Karpas-422 (cell line): ENCODE measurements around the gene CCDC158. TPM values are rescaled to one million over a fixed set of nuclear protein-coding genes. Genes with fewer than 3 reads are reported as not detected.

Source experiments
- DNase-seq: peaks from one replicate; pipeline ENCODE4 v3.0.0-alpha.2; 2015
- H2AFZ ChIP-seq: fragments of 200-600 bp; sonication (generic); 2 replicates; pipeline ENCODE4 v1.6.1; 2014; ENCODE audit warnings: antibody characterized with exemption, low read length, mixed read lengths
- H3K27ac ChIP-seq: fragments of 200-600 bp; sonication (generic); 2 replicates; pipeline ENCODE4 v1.5.1; 2014; ENCODE audit warnings: mild to moderate bottlenecking, low read length, moderate library complexity
- H3K27me3 ChIP-seq: fragments of 200-600 bp; sonication (generic); 2 replicates; pipeline ENCODE4 v1.6.1; 2014; ENCODE audit warnings: low read length, mixed read lengths
- H3K36me3 ChIP-seq: fragments of 200-600 bp; sonication (generic); 2 replicates; pipeline ENCODE4 v1.6.1; 2014; ENCODE audit warnings: low read length, mixed read lengths; ENCODE audit not compliant: insufficient read depth
- H3K4me1 ChIP-seq: fragments of 200-600 bp; sonication (generic); 2 replicates; pipeline ENCODE4 v1.6.1; 2014; ENCODE audit warnings: mild to moderate bottlenecking, low read length, mixed read lengths
- H3K4me2 ChIP-seq: fragments of 200-600 bp; sonication (generic); 2 replicates; pipeline ENCODE4 v1.6.1; 2014; ENCODE audit warnings: low read length, low read depth, mild to moderate bottlenecking; ENCODE audit not compliant: poor library complexity, severe bottlenecking
- H3K4me3 ChIP-seq: fragments of 200-600 bp; sonication (generic); 2 replicates; pipeline ENCODE4 v1.5.1; 2014; ENCODE audit warnings: mild to moderate bottlenecking, antibody characterized with exemption, low read length, mixed read lengths
- H3K79me2 ChIP-seq: fragments of 200-600 bp; sonication (generic); 2 replicates; pipeline ENCODE4 v1.6.1; 2014; ENCODE audit warnings: mild to moderate bottlenecking, low read length, mixed read lengths
- H3K9ac ChIP-seq: fragments of 200-600 bp; sonication (generic); 2 replicates; pipeline ENCODE4 v1.6.0; 2014; ENCODE audit warnings: low read length
- H3K9me2 ChIP-seq: fragments of 200-600 bp; sonication (generic), shearing (Covaris generic); replicated peaks from 2 replicates; pipeline ENCODE4 v1.6.0; 2014; ENCODE audit warnings: mild to moderate bottlenecking, low read length, moderate library complexity; ENCODE audit not compliant: insufficient read depth
- H3K9me3 ChIP-seq: fragments of 300-700, 200-600 bp; sonication (generic); 2 replicates; pipeline ENCODE4 v1.6.1; 2014; ENCODE audit warnings: low read length, mixed read lengths
- H4K20me1 ChIP-seq: fragments of 200-600 bp; sonication (generic); 2 replicates; pipeline ENCODE4 v1.6.1; 2014; ENCODE audit warnings: mild to moderate bottlenecking, antibody characterized with exemption, low read length, low read depth; ENCODE audit not compliant: insufficient read depth
- total RNA-seq: library from RNA; depleted of rRNA; stranded (reverse); fragments of >200 nt; shearing (Covaris generic); gene quantifications from 2 replicates; pipeline ENCODE4 v1.2.3, GENCODE V29; 2014; ENCODE audit warnings: low replicate concordance

CCDC158 gene
- total RNA-seq, 1 experiment from 2014 or later: not detected

GRCh38 chr4:76420188-76420761, 666 bp downstream of the CCDC158 start:
- Histone ChIP-seq H3K36me3 (no peaks in the 10 kb centered on the region), H2AFZ (no peak overlapping the region), H3K9me2 (no peaks in the 10 kb centered on the region), H3K9ac (no peak overlapping the region), H3K4me3 (no peak overlapping the region), H3K4me1 (no peaks in the 10 kb centered on the region), H3K79me2 (no peaks in the 10 kb centered on the region), H3K4me2 (no peak overlapping the region), H3K27ac (no peak overlapping the region), H3K9me3 (no peaks in the 10 kb centered on the region), H4K20me1 (no peaks in the 10 kb centered on the region), H3K27me3 (no peaks in the 10 kb centered on the region)
- no peak for DNase-seq

- H3K9me3 ChIP-seq: no peaks in the 10 kb centered on the region
- no peaks in the 10 kb centered on the region for H4K20me1 ChIP-seq
- H3K27me3 ChIP-seq: no peaks in the 10 kb centered on the region
- no peak overlapping the region for H3K4me3 ChIP-seq
- H2AFZ ChIP-seq: no peak overlapping the region
- H3K9ac ChIP-seq: no peak overlapping the region
- H3K4me2 ChIP-seq: no peak overlapping the region
- no peaks in the 10 kb centered on the region for H3K36me3 ChIP-seq
- H3K27ac ChIP-seq: no peak overlapping the region
- no peaks in the 10 kb centered on the region for H3K4me1 ChIP-seq
- no peak for DNase-seq
- no peaks in the 10 kb centered on the region for H3K9me2 ChIP-seq
- no peaks in the 10 kb centered on the region for H3K79me2 ChIP-seq
These were observed 10.3 kb downstream of the CCDC158 start for GRCh38 chr4:76410636-76411035.

GRCh38 chr4:76407440-76408119, 13.4 kb downstream of the CCDC158 start:
- Histone ChIP-seq H4K20me1 (no peaks in the 10 kb centered on the region), H3K79me2 (no peaks in the 10 kb centered on the region), H2AFZ (no peak overlapping the region), H3K4me3 (no peak overlapping the region), H3K9me2 (no peaks in the 10 kb centered on the region), H3K9ac (no peak overlapping the region), H3K36me3 (no peaks in the 10 kb centered on the region), H3K9me3 (no peaks in the 10 kb centered on the region), H3K27me3 (no peaks in the 10 kb centered on the region), H3K27ac (no peak overlapping the region), H3K4me1 (no peaks in the 10 kb centered on the region), H3K4me2 (no peak overlapping the region)
- DNase-seq: no peak

- no peaks in the 10 kb centered on the region for H3K9me3 ChIP-seq
These were observed 14.9 kb downstream of the CCDC158 start for GRCh38 chr4:76406081-76406480.

DNA sequence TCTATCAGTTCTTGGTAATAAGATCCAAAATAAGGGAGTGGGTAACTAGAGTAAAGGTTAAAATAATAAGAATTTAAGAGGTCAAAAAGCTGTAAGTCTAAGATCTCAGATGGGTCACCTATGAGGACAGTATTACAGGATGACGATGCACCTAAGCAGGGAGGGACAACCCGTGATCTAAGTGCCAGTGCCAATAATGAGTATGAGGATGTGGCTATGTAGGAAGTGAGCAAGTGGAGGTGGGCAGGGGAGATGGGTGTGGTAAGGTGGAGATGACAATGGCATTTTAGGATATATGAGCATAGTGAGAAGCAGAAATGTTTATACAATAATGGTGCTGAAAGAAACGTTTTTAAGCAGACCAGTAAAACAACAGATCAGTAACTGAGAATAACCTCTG, 19.3 kb downstream of the CCDC158 start:
- H3K4me2 ChIP-seq: no peak overlapping the region
- DNase-seq: no peak
- H3K4me3 ChIP-seq: no peak overlapping the region
- H3K36me3 ChIP-seq: no peaks in the 10 kb centered on the region
- H3K9me2 ChIP-seq: no peaks in the 10 kb centered on the region
- H3K27ac ChIP-seq: no peak overlapping the region
- no peak overlapping the region for H2AFZ ChIP-seq
- H3K27me3 ChIP-seq: no peaks in the 10 kb centered on the region
- no peaks in the 10 kb centered on the region for H3K9me3 ChIP-seq
- no peaks in the 10 kb centered on the region for H4K20me1 ChIP-seq
- no peaks in the 10 kb centered on the region for H3K4me1 ChIP-seq
- H3K9ac ChIP-seq: no peak overlapping the region
- no peaks in the 10 kb centered on the region for H3K79me2 ChIP-seq

More at GRCh38 chr4:76406081-76406480, 14.9 kb downstream of the CCDC158 start:
- H3K9me2 ChIP-seq: no peaks in the 10 kb centered on the region
- H3K27ac ChIP-seq: no peak overlapping the region
- no peak overlapping the region for H2AFZ ChIP-seq
- no peak overlapping the region for H3K4me3 ChIP-seq
- no peaks in the 10 kb centered on the region for H3K79me2 ChIP-seq
- no peak overlapping the region for H3K9ac ChIP-seq
- H3K36me3 ChIP-seq: no peaks in the 10 kb centered on the region
- H4K20me1 ChIP-seq: no peaks in the 10 kb centered on the region
- H3K4me2 ChIP-seq: no peak overlapping the region
- no peak for DNase-seq
- H3K4me1 ChIP-seq: no peaks in the 10 kb centered on the region
- no peaks in the 10 kb centered on the region for H3K27me3 ChIP-seq

DNA sequence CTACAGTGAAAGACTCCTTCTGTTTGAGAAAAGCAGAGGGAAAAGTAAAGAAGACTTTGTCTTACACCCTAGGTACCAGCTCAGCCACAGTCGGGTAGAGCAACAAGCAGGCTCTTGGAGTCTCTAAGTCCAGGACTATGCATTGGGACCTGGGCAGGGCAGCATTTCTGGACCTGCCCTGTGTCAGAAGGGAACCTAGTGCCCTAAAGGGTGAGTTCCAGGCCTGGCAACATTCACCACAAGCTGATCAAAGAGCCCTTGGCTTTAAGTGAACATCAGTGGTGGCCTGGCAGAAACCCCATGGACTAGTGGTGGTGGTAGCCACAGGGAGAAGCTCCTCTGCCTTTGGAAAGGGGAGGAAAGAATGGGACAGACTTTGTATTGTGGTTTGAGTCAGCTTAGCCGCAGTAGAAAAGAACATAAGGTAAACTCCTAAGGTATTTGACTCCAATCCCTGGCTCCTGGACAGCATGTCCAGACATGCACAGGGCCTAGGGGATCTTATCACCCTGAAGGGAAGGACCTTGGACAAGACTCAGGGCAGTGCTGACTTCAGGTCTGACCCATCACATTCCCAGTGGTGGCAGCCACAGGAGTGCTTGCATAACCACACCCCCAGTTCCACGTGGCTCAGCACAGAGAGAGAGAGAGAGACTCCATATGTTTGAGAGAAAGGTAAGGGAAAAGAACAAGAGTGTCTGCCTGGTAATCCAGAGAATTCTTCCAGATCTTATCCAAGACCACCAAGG, 32.6 kb downstream of the CCDC158 start:
- no peaks in the 10 kb centered on the region for H4K20me1 ChIP-seq
- no peak overlapping the region for H2AFZ ChIP-seq
- no peaks in the 10 kb centered on the region for H3K27me3 ChIP-seq
- H3K9me3 ChIP-seq: no peaks in the 10 kb centered on the region
- no peaks in the 10 kb centered on the region for H3K4me1 ChIP-seq
- H3K4me3 ChIP-seq: no peak overlapping the region
- no peaks in the 10 kb centered on the region for H3K36me3 ChIP-seq
- no peak overlapping the region for H3K27ac ChIP-seq
- DNase-seq: no peak
- no peak overlapping the region for H3K4me2 ChIP-seq
- H3K9ac ChIP-seq: no peak overlapping the region
- H3K79me2 ChIP-seq: no peaks in the 10 kb centered on the region
- no peaks in the 10 kb centered on the region for H3K9me2 ChIP-seq

DNA sequence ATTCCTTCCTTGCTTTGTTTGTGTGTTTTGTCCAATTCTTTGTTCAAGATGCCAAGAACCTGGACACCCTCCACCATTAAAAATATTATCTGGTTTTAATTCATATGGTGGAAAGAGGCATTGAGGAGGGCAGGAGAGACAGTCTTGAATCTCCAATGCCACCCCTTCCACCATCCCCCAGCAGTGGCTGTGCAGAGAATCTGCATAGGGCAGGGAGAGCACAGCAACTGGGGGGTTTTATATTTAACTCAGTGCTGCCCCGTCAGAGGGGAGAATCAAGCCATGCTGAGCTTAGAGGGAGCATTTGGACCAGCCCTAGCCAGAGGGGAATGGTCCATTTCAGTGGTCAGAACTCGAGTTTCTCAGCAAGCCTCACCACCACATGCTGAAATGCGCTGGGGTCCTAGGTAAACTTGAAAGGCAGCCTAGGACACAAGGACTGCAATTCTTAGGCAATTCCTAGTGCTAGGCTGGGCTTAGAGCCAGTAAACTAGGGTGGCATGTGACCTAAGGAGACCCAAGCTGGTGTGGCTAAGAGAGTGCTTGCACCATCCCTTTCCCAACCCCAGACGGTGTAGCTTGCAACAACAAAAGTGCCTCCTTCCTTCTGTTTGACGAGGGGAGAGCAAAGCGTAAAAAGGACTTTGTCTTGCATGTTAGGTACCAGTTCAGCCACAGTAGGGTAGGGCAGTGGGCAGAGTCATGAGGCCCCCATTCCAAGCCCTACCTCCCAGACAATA, 34.2 kb downstream of the CCDC158 start:
- no peak overlapping the region for H3K27ac ChIP-seq

DNA sequence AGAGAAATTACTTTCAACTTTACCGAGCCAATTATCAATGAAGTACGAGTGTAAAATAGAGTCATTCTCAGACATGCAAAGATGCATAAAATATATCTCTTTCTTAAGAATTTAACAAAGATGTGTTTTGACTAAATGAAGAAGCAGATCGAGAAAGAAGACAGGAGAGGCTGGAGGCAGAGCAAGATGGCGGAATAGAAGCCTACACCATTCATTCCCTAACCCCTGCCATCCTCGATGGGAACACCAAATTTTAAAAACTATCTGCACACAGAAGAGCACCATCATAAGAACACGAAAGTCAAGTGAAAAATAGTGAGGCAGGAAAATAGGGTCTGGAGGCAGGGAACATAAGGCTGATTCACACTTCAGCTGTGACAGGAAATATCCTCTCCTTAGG, 35.0 kb downstream of the CCDC158 start:
- Histone ChIP-seq H3K9ac (no peak overlapping the region), H3K4me2 (no peak overlapping the region), H4K20me1 (no peaks in the 10 kb centered on the region), H3K36me3 (no peaks in the 10 kb centered on the region), H3K79me2 (no peaks in the 10 kb centered on the region), H2AFZ (no peak overlapping the region), H3K4me3 (no peak overlapping the region), H3K27me3 (no peaks in the 10 kb centered on the region), H3K9me2 (no peaks in the 10 kb centered on the region), H3K27ac (no peak overlapping the region), H3K9me3 (no peaks in the 10 kb centered on the region), H3K4me1 (no peaks in the 10 kb centered on the region)
- no peak for DNase-seq

More for the DNA sequence above, 34.2 kb downstream of the CCDC158 start:
- Histone ChIP-seq H3K79me2 (no peaks in the 10 kb centered on the region), H3K27me3 (no peaks in the 10 kb centered on the region), H2AFZ (no peak overlapping the region), H3K4me2 (no peak overlapping the region), H3K9me2 (no peaks in the 10 kb centered on the region), H3K9ac (no peak overlapping the region), H4K20me1 (no peaks in the 10 kb centered on the region), H3K4me1 (no peaks in the 10 kb centered on the region), H3K4me3 (no peak overlapping the region), H3K36me3 (no peaks in the 10 kb centered on the region), H3K9me3 (no peaks in the 10 kb centered on the region)
- no peak for DNase-seq
